ENCODE results near the gene ACIN1.

The ACIN1 gene

GRCh38 chr14:23058654-23059504 lies 36.1 kb downstream of the ACIN1 start:
- no peak for DNase-seq (ENCODE audit: low read depth in 2 of 2)

- peak; percentile 68 to 77 for DNase-seq (ENCODE audit: low read depth in 2 of 2)
These were observed 36.9 kb downstream of the ACIN1 start for GRCh38 chr14:23057757-23058653.

GRCh38 chr14:23056956-23057756 lies 37.8 kb downstream of the ACIN1 start, which contains the start of gene CDH24:
TSS of gene CDH24 (minus strand) at chr14:23057520. CDS start at chr14:23055733, 1,787 bp downstream.
- peak; percentile 54 to 60 for DNase-seq (ENCODE audit: low read depth in 2 of 2)

- DNase-seq (ENCODE audit: low read depth in 2 of 2): peak; percentile 43 to 49
These were observed 38.6 kb downstream of the ACIN1 start for GRCh38 chr14:23056145-23056955.

- no peak for DNase-seq (ENCODE audit: low read depth in 2 of 2)
These were observed 39.3 kb downstream of the ACIN1 start for GRCh38 chr14:23055621-23056144.

- DNase-seq (ENCODE audit: low read depth in 2 of 2): no peak
These were observed 39.8 kb downstream of the ACIN1 start for GRCh38 chr14:23055147-23055550.

GRCh38 chr14:23054000-23054811 lies 40.7 kb downstream of the ACIN1 start:
- peak in 1 of 2 donors; percentile 19 for DNase-seq (ENCODE audit: low read depth in 2 of 2)

- no peak for DNase-seq (ENCODE audit: low read depth in 2 of 2)
These were observed 41.5 kb downstream of the ACIN1 start for GRCh38 chr14:23053426-23053825.

GRCh38 chr14:23052671-23053070 lies 42.3 kb downstream of the ACIN1 start:
- no peak for DNase-seq (ENCODE audit: low read depth in 2 of 2)

GRCh38 chr14:23052182-23052623 lies 42.7 kb downstream of the ACIN1 start:
- no peak for DNase-seq (ENCODE audit: low read depth in 2 of 2)

- DNase-seq (ENCODE audit: low read depth in 2 of 2): no peak
These were observed 43.5 kb downstream of the ACIN1 start for GRCh38 chr14:23051141-23052057.

- no peak for DNase-seq (ENCODE audit: low read depth in 2 of 2)
These were observed 45.9 kb downstream of the ACIN1 start for GRCh38 chr14:23049011-23049410.

GRCh38 chr14:23047751-23048693 lies 46.9 kb downstream of the ACIN1 start:
- DNase-seq (ENCODE audit: low read depth in 2 of 2): no peak

GRCh38 chr14:23047034-23047634 lies 47.8 kb downstream of the ACIN1 start:
- DNase-seq (ENCODE audit: low read depth in 2 of 2): no peak

GRCh38 chr14:23045419-23046357 lies 49.2 kb downstream of the ACIN1 start:
- DNase-seq (ENCODE audit: low read depth in 2 of 2): no peak

- no peak for DNase-seq (ENCODE audit: low read depth in 2 of 2)
These were observed 50.1 kb downstream of the ACIN1 start for GRCh38 chr14:23044840-23045239.
